HG03342 (cell line): Measurements from ENCODE around the gene RIPK1.
"Not testable (repeated sequence)": the region's sequence is repeated elsewhere in the genome, so short reads cannot be mapped to it uniquely, and the experiment has no call there.

ENCODE experiments used
- ATAC-seq: cut with Tn5 transposase; IDR thresholded peaks from one replicate; pipeline ENCODE4 v1.9.1; 2021; ENCODE audit warnings: mild to moderate bottlenecking, moderate library complexity; ENCODE audit not compliant: unreplicated experiment

Gene RIPK1

GRCh38 chr6:3133515-3133914 lies 65.2 kb downstream of the RIPK1 start:
- ATAC-seq: no peak

GRCh38 chr6:3135668-3136291 lies 67.5 kb downstream of the RIPK1 start:
- no peak for ATAC-seq

GRCh38 chr6:3136292-3137011 lies 68.2 kb downstream of the RIPK1 start:
- ATAC-seq: no peak

GRCh38 chr6:3137057-3137777 lies 68.9 kb downstream of the RIPK1 start:
- no peak for ATAC-seq

GRCh38 chr6:3137873-3138272 lies 69.6 kb downstream of the RIPK1 start:
- not testable (repeated sequence) for ATAC-seq

- ATAC-seq: no peak
Measured at GRCh38 chr6:3138341-3138740, 70.0 kb downstream of the RIPK1 start.

- no peak for ATAC-seq
Measured at GRCh38 chr6:3139090-3139903, 71.0 kb downstream of the RIPK1 start.

GRCh38 chr6:3140201-3140600 lies 71.9 kb downstream of the RIPK1 start:
- ATAC-seq: no peak

- ATAC-seq: no peak
Measured at GRCh38 chr6:3142536-3142935, 74.2 kb downstream of the RIPK1 start.

- ATAC-seq: no peak
Measured at GRCh38 chr6:3143158-3143557, 74.9 kb downstream of the RIPK1 start.

- ATAC-seq: no peak
Measured at GRCh38 chr6:3144571-3144970, 76.3 kb downstream of the RIPK1 start.

- ATAC-seq: no peak
Measured at GRCh38 chr6:3147914-3148757, 79.8 kb downstream of the RIPK1 start.

GRCh38 chr6:3151691-3152090 lies 83.4 kb downstream of the RIPK1 start:
- ATAC-seq: no peak

- no peak for ATAC-seq
Measured at GRCh38 chr6:3152689-3153088, 84.4 kb downstream of the RIPK1 start.

- not testable (repeated sequence) for ATAC-seq
Measured at GRCh38 chr6:3155416-3155815, 87.1 kb downstream of the RIPK1 start.

GRCh38 chr6:3156184-3157130 lies 88.2 kb downstream of the RIPK1 start:
- not testable (repeated sequence) for ATAC-seq

GRCh38 chr6:3157131-3157933 lies 89.0 kb downstream of the RIPK1 start, which contains the start of gene TUBB2A:
Gene TUBB2A (minus strand): TSS chr6:3157544. CDS start chr6:3157463, 81 bp downstream.
- peak; percentile 66 for ATAC-seq
